Limb (tissue), 2 donors: Measurements from ENCODE around the gene SIK3.
"Not testable (repeated sequence)": the region's sequence is repeated elsewhere in the genome, so short reads cannot be mapped to it uniquely, and the experiment has no call there.

Experiments used
- DNase-seq, 2 donors: peaks; one replicate each; pipeline ENCODE4 v3.0.0-alpha.2; 2016; ENCODE audit errors: extremely low spot score in 2 of 2

Gene SIK3

GRCh38 chr11:117045956-117046355 lies 52.3 kb downstream of the SIK3 start:
- no peak for DNase-seq

GRCh38 chr11:117045196-117045595 lies 53.0 kb downstream of the SIK3 start:
- DNase-seq, result peak; percentile 41 to 77

GRCh38 chr11:117044287-117045035 lies 53.8 kb downstream of the SIK3 start:
- no peak for DNase-seq

- DNase-seq, result no peak
Observed at GRCh38 chr11:117042689-117043088, 55.5 kb downstream of the SIK3 start.

- DNase-seq, result no peak
Observed at GRCh38 chr11:117039900-117040299, 58.3 kb downstream of the SIK3 start.

- no peak for DNase-seq
Observed at GRCh38 chr11:117039270-117039669, 59.0 kb downstream of the SIK3 start.

- no peak for DNase-seq
Observed at GRCh38 chr11:117037975-117038350, 60.3 kb downstream of the SIK3 start.

GRCh38 chr11:117037279-117037974 lies 60.8 kb downstream of the SIK3 start:
- DNase-seq, result no peak

- DNase-seq, result no peak
Observed at GRCh38 chr11:117034901-117035300, 63.3 kb downstream of the SIK3 start.

- DNase-seq, result no peak
Observed at GRCh38 chr11:117026593-117027330, 71.5 kb downstream of the SIK3 start.

- DNase-seq, result not testable (repeated sequence)
Observed at GRCh38 chr11:117023707-117024106, 74.5 kb downstream of the SIK3 start.

GRCh38 chr11:117023178-117023577 lies 75.0 kb downstream of the SIK3 start:
- no peak for DNase-seq

GRCh38 chr11:117022526-117022925 lies 75.7 kb downstream of the SIK3 start:
- DNase-seq, result no peak

GRCh38 chr11:117020869-117021564 lies 77.2 kb downstream of the SIK3 start:
- no peak for DNase-seq

GRCh38 chr11:117020287-117020686 lies 77.9 kb downstream of the SIK3 start:
- no peak for DNase-seq

- DNase-seq, result no peak
Observed at GRCh38 chr11:117019871-117020270, 78.4 kb downstream of the SIK3 start.

GRCh38 chr11:117017456-117017855 lies 80.8 kb downstream of the SIK3 start:
- DNase-seq, result no peak

GRCh38 chr11:117016747-117017146 lies 81.5 kb downstream of the SIK3 start:
- DNase-seq, result no peak

GRCh38 chr11:117016246-117016645 lies 82.0 kb downstream of the SIK3 start:
- DNase-seq, result no peak

- DNase-seq, result no peak
Observed at GRCh38 chr11:117011541-117011898, 86.7 kb downstream of the SIK3 start.

GRCh38 chr11:117010808-117011540 lies 87.3 kb downstream of the SIK3 start:
- DNase-seq, result no peak
